Measurements from ENCODE around the gene MAPK12. TPM values are rescaled to one million over a fixed set of nuclear protein-coding genes. Genes with fewer than 3 reads are reported as not detected.
A peak's percentile ranks its signal among the peaks of the same experiment; 100 is the strongest.

MAPK12 gene
- total and polyA plus RNA-seq, 2 of the 4 experiments (the other 2 are of a cell fraction), result 41.0 to 56.3 TPM

DNA sequence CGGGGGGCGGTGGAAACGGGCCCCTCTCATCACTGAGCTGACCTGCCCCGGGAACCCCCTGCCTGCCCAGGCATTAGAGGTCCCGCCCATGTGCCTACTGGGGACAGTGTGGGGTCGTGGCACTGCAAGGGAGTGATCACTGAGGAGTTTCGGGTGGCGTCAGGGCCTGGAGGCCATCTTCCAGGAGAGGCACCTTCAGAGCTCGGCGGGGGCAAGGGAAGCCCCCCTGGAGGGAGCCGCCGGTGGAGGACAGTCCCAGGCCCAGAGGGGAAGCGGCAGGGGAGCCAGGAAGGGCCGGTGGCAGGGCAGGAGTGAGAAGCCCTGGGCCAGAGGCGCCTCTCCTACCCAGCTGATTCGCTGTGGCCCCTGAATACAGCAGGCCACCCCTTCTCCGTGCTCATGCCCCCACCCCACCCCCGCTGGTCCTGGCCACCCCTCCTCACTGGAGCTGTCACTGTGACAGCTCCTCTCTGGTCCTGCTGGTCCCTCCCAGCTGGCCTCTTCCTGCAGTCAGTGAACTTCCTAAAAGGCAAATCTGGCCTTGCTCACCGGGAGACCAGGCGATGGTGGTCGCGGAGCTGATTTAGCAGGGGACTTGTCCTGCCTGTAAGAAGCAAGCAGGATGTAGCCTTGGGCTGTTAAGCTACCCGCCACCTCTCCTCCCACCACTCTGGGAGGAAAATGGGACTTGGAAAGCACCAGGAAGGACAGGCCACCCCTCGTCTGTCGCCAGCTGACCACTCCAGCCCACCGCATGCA is 10.7 kb upstream of the MAPK12 start:
- no peak overlapping the region for H3K18ac ChIP-seq (ENCODE audit: low read depth, low read length)
- no peak overlapping the region for H3K14ac ChIP-seq (replicated peaks; ENCODE audit: low read depth, low read length)
- H2AK5ac ChIP-seq (ENCODE audit: low read depth, low read length), result peak overlapping the region; percentile 20; the same call in 1 of the 2 replicates
- dilution Hi-C loops (cut with HindIII; ENCODE audit: low sequenced_read_pairs, unreplicated experiment), result no loop called here
- no peak overlapping the region for H3K9ac ChIP-seq (ENCODE audit: low read depth, low read length)
- H3K4me1 ChIP-seq (ENCODE audit: control insufficient read depth, insufficient read depth, low read length), result peaks cover 13% of the 10 kb centered on the region
- H3K27ac ChIP-seq (ENCODE audit: insufficient read depth, low read length), result no peak overlapping the region
- H3K9me3 ChIP-seq (ENCODE audit: control insufficient read depth, insufficient read depth, low read length), result no peaks in the 10 kb centered on the region
- H3K4ac ChIP-seq (ENCODE audit: low read depth, low read length), result no peak overlapping the region
- no peak overlapping the region for H2BK120ac ChIP-seq (ENCODE audit: low read depth, low read length)
- peaks cover 47% of the 10 kb centered on the region for H4K20me1 ChIP-seq (ENCODE audit: insufficient read depth, low read length)
- DNase-seq, result peak; percentile 13
- no peak overlapping the region for H4K8ac ChIP-seq (ENCODE audit: low read depth in 2 of 2, low read length in 2 of 2)
- no peak overlapping the region for H3K56ac ChIP-seq (ENCODE audit: extremely low read depth, insufficient read depth, low read length)
- no peak overlapping the region for H3K4me2 ChIP-seq (ENCODE audit: low read depth, low read length)
- H2BK5ac ChIP-seq (ENCODE audit: low read depth, low read length, poor library complexity, severe bottlenecking), result no peak overlapping the region
- H4K5ac ChIP-seq (ENCODE audit: low read depth, low read length), result no peak overlapping the region
- peaks cover 0 to 16% of the 10 kb centered on the region in 2 experiments; a peak in 1 of 4 replicates for H3K79me1 ChIP-seq (ENCODE audit: low read depth in 1 of 2, low read length in 2 of 2)
- H2BK20ac ChIP-seq (ENCODE audit: low read depth, low read length), result no peak overlapping the region
- ATAC-seq (ENCODE audit: low read depth), result no peak
- H4K91ac ChIP-seq (ENCODE audit: insufficient read depth, low read depth, low read length), result no peak overlapping the region
- BruUV-seq (replicated peaks), result no TSS peak
- 51% methylated on average over 3 of the region's 26 CpGs; no CpG with 5 or more reads in 1 of the 2 experiments for WGBS, 2 experiments (ENCODE audit: extremely low coverage in 2 of 2, insufficient read length in 1 of 2)
- in situ Hi-C loops (cut with MboI; ENCODE audit: low sequenced_read_pairs), result loop anchor here (10.0 kb wide), 1 partner anchor 53 kb away; the partner anchor contains the start of gene DENND6B
- no peak overlapping the region for H3K4me3 ChIP-seq (ENCODE audit: insufficient read depth, low read depth, low read length)
- peak overlapping the region; percentile 71 for H2AK9ac ChIP-seq (replicated peaks; ENCODE audit: low read depth, low read length, poor library complexity)
- H3K27me3 ChIP-seq (ENCODE audit: control insufficient read depth, insufficient read depth, low read length), result no peaks in the 10 kb centered on the region
- H2BK15ac ChIP-seq (ENCODE audit: low read depth, low read length), result no peak overlapping the region
- H3K36me3 ChIP-seq (ENCODE audit: control insufficient read depth, insufficient read depth, low read length), result peaks cover 30% of the 10 kb centered on the region
- H2AFZ ChIP-seq (replicated peaks; ENCODE audit: low read length, poor library complexity), result peak overlapping the region; percentile 2
- H3K23ac ChIP-seq (ENCODE audit: low read depth, low read length), result no peak overlapping the region
- ChIA-PET CTCF (no interaction called here), POLR2A (ENCODE audit: unreplicated experiment) (no interaction called here)
- intact Hi-C loops (cut with micrococcal nuclease), result loop anchor here (5.0 kb wide), 1 partner anchor 35 kb away; the partner anchor contains the start of gene PLXNB2
- no peaks in the 10 kb centered on the region for H3K9me1 ChIP-seq (ENCODE audit: insufficient read depth, low read length)
- TF ChIP-seq SMC3 (IDR thresholded peaks at IDR 0.05; ENCODE audit: low read depth, low read length) (no peak), BHLHE40 (IDR thresholded peaks at IDR 0.05; ENCODE audit: low read depth, low read length) (no peak), MAZ (IDR thresholded peaks at IDR 0.05; ENCODE audit: borderline replicate concordance, low read depth, low read length) (no peak), CHD1 (IDR thresholded peaks at IDR 0.05; ENCODE audit: low read depth, low read length) (no peak), RCOR1 (IDR thresholded peaks at IDR 0.05; ENCODE audit: insufficient replicate concordance, low read length) (no peak), RAD21 (IDR thresholded peaks at IDR 0.05; ENCODE audit: low read length) (no peak), MAFK (IDR thresholded peaks at IDR 0.05; ENCODE audit: low read depth, low read length) (no peak), RFX5 (IDR thresholded peaks at IDR 0.05; ENCODE audit: low read depth, low read length) (no peak), CEBPB (IDR thresholded peaks at IDR 0.05; ENCODE audit: low read depth, low read length) (no peak), FOS (IDR thresholded peaks at IDR 0.05; ENCODE audit: low read depth, low read length) (no peak), NFE2L2 (IDR thresholded peaks at IDR 0.05; ENCODE audit: low read depth, low read length) (no peak), POLR2A (IDR thresholded peaks at IDR 0.05; ENCODE audit: low read depth, low read length) (no peak)
- TF ChIP-seq, protein P1, sequence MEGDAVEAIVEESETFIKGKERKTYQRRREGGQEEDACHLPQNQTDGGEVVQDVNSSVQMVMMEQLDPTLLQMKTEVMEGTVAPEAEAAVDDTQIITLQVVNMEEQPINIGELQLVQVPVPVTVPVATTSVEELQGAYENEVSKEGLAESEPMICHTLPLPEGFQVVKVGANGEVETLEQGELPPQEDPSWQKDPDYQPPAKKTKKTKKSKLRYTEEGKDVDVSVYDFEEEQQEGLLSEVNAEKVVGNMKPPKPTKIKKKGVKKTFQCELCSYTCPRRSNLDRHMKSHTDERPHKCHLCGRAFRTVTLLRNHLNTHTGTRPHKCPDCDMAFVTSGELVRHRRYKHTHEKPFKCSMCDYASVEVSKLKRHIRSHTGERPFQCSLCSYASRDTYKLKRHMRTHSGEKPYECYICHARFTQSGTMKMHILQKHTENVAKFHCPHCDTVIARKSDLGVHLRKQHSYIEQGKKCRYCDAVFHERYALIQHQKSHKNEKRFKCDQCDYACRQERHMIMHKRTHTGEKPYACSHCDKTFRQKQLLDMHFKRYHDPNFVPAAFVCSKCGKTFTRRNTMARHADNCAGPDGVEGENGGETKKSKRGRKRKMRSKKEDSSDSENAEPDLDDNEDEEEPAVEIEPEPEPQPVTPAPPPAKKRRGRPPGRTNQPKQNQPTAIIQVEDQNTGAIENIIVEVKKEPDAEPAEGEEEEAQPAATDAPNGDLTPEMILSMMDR (conservative IDR thresholded peaks at IDR 0.05; ENCODE audit: low read depth, low read length), result no peak
- TF ChIP-seq, protein P2, sequence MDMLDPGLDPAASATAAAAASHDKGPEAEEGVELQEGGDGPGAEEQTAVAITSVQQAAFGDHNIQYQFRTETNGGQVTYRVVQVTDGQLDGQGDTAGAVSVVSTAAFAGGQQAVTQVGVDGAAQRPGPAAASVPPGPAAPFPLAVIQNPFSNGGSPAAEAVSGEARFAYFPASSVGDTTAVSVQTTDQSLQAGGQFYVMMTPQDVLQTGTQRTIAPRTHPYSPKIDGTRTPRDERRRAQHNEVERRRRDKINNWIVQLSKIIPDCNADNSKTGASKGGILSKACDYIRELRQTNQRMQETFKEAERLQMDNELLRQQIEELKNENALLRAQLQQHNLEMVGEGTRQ (IDR thresholded peaks at IDR 0.05; ENCODE audit: low read depth, low read length), result no peak
- TF ChIP-seq, protein P3, sequence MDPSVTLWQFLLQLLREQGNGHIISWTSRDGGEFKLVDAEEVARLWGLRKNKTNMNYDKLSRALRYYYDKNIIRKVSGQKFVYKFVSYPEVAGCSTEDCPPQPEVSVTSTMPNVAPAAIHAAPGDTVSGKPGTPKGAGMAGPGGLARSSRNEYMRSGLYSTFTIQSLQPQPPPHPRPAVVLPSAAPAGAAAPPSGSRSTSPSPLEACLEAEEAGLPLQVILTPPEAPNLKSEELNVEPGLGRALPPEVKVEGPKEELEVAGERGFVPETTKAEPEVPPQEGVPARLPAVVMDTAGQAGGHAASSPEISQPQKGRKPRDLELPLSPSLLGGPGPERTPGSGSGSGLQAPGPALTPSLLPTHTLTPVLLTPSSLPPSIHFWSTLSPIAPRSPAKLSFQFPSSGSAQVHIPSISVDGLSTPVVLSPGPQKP (IDR thresholded peaks at IDR 0.05; ENCODE audit: borderline replicate concordance, low read depth, low read length), result no peak
